Erythroblast (primary cell): ENCODE results near the gene ZIK1.
A peak's percentile ranks its signal among the peaks of the same experiment; 100 is the strongest.

ENCODE experiments used
- DNase-seq, 2 experiments: peaks; one replicate each; lab custom pipeline; 2025; lab: John Stamatoyannopoulos, UW
- GATA1 ChIP-seq: IDR thresholded peaks from 2 replicates; pipeline ENCODE4 v1.6.1; 2011; ENCODE audit warnings: low read depth, mild to moderate bottlenecking, control low read depth, low read length, moderate library complexity
- POLR2A ChIP-seq: IDR thresholded peaks from 2 replicates; pipeline ENCODE4 v1.6.1; 2011; ENCODE audit warnings: mild to moderate bottlenecking, low read length

ZIK1 gene

GRCh38 chr19:57572415-57572947 is 11.5 kb upstream of the ZIK1 start:
- DNase-seq, result no peak
- no peak for TF ChIP-seq POLR2A
- TF ChIP-seq GATA1, result no peak

DNA sequence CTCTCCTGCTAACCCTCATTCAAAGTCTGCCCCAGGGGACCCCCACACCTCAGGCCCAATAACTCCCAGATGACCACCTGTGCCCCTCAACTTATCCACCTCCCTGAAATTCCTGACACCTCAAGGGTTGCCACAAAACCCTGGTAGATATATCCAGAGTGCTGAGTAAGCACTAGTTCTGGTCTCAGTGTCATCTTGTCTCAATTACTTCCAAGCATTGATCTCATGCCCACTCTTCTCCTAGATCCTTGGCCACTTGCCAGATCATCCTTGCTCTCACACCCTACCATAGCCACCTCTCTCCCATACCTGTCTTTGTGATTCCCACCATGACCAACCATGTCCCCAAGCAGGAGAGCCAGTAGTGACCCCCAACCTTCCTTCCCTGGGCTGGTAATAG is 7.3 kb upstream of the ZIK1 start:
- DNase-seq, result no peak
- no peak for TF ChIP-seq POLR2A
- TF ChIP-seq GATA1, result no peak

GRCh38 chr19:57578487-57579205 is 5.3 kb upstream of the ZIK1 start, which contains the start of gene ZNF416:
ZNF416 (minus strand) TSS chr19:57578911; CDS start chr19:57578704, 207 bp downstream.
- TF ChIP-seq GATA1 (no peak), POLR2A (peak; percentile 50)
- DNase-seq, result peak; percentile 98 to 99

DNA sequence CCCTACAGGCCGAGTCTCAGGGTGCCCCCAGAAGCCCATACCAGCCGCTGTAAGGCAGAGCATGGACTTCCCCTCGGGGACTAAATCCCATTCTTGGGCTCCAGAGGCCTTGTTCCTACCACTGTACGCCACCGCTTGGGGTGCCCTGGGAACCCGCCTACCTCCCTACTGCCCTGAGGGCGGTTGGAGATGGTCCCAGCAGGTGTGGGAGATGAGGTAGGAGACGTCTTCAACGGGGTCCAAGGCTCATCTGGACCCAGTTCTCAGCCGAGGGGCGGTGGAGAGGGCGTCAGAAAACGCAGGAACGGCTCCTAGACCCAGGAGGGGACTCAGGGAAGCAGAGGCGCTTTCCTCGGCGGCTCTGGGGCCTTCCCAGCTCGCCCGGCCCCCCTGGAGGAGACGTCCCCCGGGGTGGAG is 833 bp upstream of the ZIK1 start:
- DNase-seq, result no peak
- no peak for TF ChIP-seq POLR2A
- no peak for TF ChIP-seq GATA1

- TF ChIP-seq GATA1 (no peak), POLR2A (no peak)
- DNase-seq, result no peak
Observed at GRCh38 chr19:57587529-57587928, 3.6 kb downstream of the ZIK1 start.

DNA sequence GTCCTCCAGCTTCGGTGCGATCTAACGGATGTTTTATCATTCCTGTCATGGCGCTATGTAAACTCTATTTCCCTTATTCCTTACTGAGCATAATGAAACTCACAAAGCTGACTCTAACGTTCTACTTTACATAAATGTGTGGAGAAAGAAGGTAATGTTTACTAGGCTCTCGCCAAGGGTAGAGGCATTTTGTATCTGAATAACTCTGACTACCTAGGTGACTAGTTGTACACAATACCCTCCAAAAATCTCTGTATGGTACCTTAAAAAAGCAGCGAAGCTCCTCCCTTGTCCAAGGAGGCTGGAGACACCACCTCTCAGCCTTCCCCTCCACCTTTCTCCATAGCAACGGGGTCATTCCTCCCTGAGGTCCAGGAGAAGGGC is 15.4 kb downstream of the ZIK1 start:
- no peak for TF ChIP-seq GATA1
- TF ChIP-seq POLR2A, result no peak
- no peak for DNase-seq

DNA sequence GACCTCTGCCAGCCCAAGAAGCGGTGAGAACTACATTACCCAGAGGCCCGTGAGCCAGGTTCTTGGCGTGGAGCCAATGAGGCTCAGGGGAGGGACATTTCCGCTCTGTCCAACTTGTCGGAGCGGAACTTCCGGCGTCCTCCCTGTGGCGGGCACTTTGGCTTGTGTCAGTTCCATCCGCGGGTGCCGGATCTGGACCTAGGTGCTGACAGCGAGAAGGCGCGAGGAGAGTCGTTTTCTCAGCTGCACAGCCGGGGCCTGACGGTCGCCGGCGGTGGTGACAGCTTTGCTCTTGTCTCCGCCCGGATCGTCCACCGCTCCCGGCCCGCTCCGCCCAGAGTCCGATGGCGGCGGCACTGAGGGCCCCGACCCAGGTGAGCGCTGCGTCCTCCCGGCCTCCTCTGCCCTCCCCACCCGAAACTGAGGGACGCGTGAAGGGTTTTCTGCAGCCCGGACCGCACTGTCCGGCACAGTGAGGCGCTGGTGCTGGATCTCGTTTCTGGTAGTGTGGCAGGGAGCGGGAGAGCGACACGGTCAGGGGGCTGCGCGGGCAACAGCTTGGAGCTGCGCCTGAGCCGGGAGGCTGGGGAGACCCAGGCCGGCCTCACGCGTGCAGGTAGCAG is 15.9 kb downstream of the ZIK1 start, which contains the start of gene ZNF530:
TSS of gene ZNF530 (plus strand) at position 125 of the 623 bp plus-strand sequence. CDS start 4,461 bp downstream, outside the sequence.
- TF ChIP-seq POLR2A, result peak; percentile 52
- no peak for TF ChIP-seq GATA1
- DNase-seq, result peak; percentile 94

DNA sequence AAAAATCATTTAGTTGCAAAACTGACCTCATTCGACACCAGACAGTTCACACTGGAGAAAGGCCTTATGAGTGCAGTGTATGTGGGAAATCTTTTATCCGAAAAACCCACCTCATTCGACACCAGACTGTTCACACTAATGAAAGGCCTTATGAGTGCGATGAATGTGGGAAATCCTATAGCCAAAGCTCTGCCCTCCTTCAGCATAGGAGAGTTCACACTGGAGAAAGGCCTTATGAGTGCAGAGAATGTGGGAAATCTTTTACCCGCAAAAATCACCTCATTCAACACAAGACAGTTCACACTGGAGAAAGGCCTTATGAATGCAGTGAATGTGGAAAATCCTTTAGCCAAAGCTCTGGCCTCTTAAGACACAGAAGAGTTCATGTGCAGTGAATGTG is 23.0 kb downstream of the ZIK1 start:
- DNase-seq, result peak in 1 of 2 experiments; percentile 23
- no peak for TF ChIP-seq POLR2A
- no peak for TF ChIP-seq GATA1

DNA sequence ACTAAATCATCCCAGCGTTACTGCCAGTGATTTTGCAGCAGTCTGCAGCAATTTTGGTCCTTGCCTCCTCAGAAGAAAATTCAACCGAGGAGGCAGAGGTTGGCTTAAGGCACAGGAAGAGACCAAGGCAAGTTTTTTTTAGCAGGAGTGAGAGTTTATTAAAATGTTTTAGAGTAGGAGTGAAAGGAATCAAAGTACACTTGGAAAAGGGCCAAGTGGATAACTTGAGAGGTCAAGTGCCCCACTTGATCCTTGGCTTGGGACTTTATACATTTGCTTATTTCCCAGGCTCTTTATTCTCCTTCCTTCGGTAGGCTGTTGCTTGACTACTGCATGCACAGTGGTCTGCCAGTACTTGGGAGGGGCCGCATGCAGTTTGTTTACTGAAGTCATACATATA is 27.2 kb downstream of the ZIK1 start:
- DNase-seq, result no peak
- TF ChIP-seq POLR2A (no peak), GATA1 (no peak)

DNA sequence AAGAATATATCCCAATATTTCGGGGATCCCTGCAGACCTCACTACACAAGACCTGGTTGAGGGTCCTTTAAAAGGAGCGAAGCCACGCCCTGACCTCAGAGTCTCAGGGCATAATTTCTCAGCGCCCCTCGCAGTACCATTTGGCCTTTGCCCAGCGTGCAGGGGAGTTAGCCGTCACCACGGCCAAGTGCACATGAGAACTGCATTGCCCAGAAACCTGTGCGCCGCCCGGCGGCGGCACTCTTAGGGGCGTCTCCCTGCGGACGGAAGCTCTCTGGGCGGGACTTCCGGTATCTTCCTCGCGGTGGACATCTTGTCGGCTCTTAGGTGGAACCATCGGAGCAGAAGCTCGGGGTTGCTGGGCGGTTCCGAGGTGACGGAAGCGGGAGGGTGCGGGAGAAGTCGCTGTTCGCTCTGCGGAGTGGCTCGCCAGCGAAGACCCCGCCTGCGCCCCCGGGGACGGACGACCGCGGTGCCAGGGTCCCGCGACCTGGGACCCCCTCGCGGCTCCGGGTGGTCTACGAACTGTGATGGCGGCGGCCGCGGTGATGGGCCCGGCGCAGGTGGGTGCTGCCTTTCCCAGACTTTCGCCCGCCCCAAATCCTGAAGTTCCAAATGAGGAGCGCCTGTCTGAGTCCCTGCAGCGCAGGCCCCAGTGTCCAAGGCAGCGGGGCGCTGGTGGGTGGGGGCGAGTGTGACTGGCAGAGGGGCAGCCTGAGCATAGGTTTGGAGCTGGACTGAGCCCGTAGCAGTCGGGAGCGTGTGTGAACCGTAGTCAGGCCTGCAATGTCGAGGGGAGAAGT is 30.2 kb downstream of the ZIK1 start, which contains the start of gene ZNF134:
TSS of gene ZNF134 (plus strand) at position 302 of the 803 bp plus-strand sequence. CDS start 5,227 bp downstream, outside the sequence.
- peak; percentile 92 to 95 for DNase-seq
- TF ChIP-seq GATA1 (no peak), POLR2A (peak; percentile 58)

DNA sequence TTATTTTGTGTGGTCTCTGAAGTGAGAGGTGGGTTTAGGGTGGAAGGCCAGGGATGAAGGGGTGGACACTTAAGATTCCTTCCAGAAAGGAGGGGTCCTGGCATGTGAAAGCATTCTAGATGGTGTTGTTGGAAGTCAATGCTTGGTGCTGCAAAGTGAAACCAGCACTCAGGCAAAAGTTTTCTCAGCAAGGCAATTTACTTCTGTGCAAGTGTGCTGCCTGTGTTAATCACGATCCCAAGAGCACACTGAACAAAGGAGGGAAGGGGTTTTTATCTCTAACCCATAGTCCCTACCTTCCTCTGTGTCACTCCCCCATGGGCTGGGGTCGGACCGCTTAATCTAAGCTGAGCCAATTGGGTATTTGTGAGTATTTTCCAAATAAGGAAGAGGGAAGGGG is 31.4 kb downstream of the ZIK1 start:
- peak in 1 of 2 experiments; percentile 49 for DNase-seq
- no peak for TF ChIP-seq POLR2A
- no peak for TF ChIP-seq GATA1

- TF ChIP-seq POLR2A (no peak), GATA1 (no peak)
- DNase-seq, result peak; percentile 25 to 63
Observed at GRCh38 chr19:57620673-57621348, 36.9 kb downstream of the ZIK1 start.

GRCh38 chr19:57623091-57623490 is 39.1 kb downstream of the ZIK1 start:
- no peak for TF ChIP-seq GATA1
- no peak for TF ChIP-seq POLR2A
- DNase-seq, result no peak
